Uterus (tissue), 4 donors: ENCODE data around the gene CD27. TPM values are rescaled to one million over a fixed set of nuclear protein-coding genes. Genes with fewer than 3 reads are reported as not detected.
"Not testable (repeated sequence)": the region's sequence is repeated elsewhere in the genome, so short reads cannot be mapped to it uniquely, and the experiment has no call there.

ENCODE experiments used
- DNase-seq, 2 donors: peaks; one replicate each; pipeline ENCODE4 v3.0.0-alpha.2; 2019 to 2020
- H3K27ac ChIP-seq, 2 donors: fragments of 200-600 bp; sonication (generic); 1 replicate in 1 of 2; 2 replicates in 1 of 2; pipeline ENCODE4 v1.5.1; 2016 to 2018
- H3K27me3 ChIP-seq, 2 donors: fragments of 200-600 bp; sonication (generic); one replicate each; pipeline ENCODE4 v1.5.1; 2018 to 2019; ENCODE audit warnings: control low read depth in 1 of 2
- H3K36me3 ChIP-seq, 2 donors: fragments of 200-600 bp; sonication (generic); one replicate each; pipeline ENCODE4 v1.5.1; 2019; ENCODE audit warnings: control low read depth in 1 of 2
- H3K4me1 ChIP-seq, 2 donors: fragments of 200-600 bp; sonication (generic); one replicate each; pipeline ENCODE4 v1.5.1; 2018 to 2019; ENCODE audit warnings: control low read depth in 1 of 2
- H3K4me3 ChIP-seq, 2 donors: fragments of 200-600 bp; sonication (generic); 1 replicate in 1 of 2; 2 replicates in 1 of 2; pipeline ENCODE4 v1.5.1; 2018 to 2019; ENCODE audit warnings: mild to moderate bottlenecking in 1 of 2
- H3K9me3 ChIP-seq, 2 donors: fragments of 200-600 bp; sonication (generic); one replicate each; pipeline ENCODE4 v1.5.1; 2019; ENCODE audit warnings: control low read depth in 1 of 2
- CTCF ChIP-seq, 4 experiments: fragments of 200-600 bp in 2 of 4; fragments of 450-650 bp in 2 of 4; sonication (generic) in 2 of 4; IDR thresholded peaks; one replicate each; pipeline ENCODE4 v1.5.1; 2016 to 2019; ENCODE audit warnings: antibody characterized with exemption in 4 of 4, mild to moderate bottlenecking in 2 of 4, moderate library complexity in 1 of 4
- POLR2A ChIP-seq, 2 donors: fragments of 450-650 bp; IDR thresholded peaks; one replicate each; pipeline ENCODE4 v1.6.1; 2016; ENCODE audit warnings: antibody characterized with exemption in 2 of 2, mild to moderate bottlenecking in 1 of 2, moderate library complexity in 1 of 2
- intact Hi-C: fragments of 100-400 bp; cut with DNase I; formaldehyde crosslinking; loops from one replicate; pipeline ENCODE4 v1.15.1; 2023; ENCODE audit warnings: low total_unique reads
- total RNA-seq, 4 donors: library from RNA; depleted of rRNA in 3 of 4; stranded (reverse); fragments of >200 nt in 3 of 4; gene quantifications; one replicate each; pipeline versions ENCODE4 v1.1.0 to v1.2.4, GENCODE V29; 2014 to 2023
- donor health status: DM: yes; HTN: yes; CAD: no.

The CD27 gene
- total RNA-seq, 4 donors from 2014 or later, result 0.35 to 1.4 TPM; not detected in 2

DNA sequence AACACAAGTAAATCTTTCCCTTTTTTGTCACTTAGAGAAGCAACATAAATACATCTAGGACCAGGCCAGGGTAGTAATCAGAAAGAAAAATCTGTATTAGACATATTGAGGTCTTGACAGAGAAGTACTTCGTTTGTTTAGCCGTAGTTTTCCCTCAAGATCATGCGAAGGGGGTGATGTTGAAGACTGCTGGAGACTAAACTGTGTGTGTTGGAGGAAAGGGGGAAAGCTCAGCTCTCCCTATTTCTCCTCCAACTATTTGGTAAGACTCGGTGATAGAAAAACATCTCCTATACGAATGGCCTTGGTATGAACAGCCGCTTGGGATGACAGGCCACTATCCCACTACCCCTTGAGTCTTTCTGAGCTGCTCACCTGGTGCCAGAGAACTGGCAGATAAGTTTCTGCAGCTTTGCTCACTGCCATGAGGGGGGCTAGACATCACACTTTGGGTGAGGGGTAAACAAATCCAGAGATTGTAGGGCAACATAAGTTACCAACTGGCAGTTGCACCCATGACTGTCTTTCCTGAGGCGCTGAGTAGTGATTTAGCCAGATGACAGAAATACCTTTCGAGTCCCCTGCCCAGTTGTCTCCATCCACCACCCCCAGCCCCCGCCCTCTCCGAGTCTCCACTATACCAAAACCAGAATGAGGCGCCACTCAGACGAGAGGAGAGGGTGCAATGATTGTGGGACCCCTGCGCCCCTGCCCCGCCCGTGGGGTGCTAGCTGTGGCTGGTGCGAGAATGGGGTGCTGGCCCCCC is 25.0 kb downstream of the CD27 start:
- H3K27ac ChIP-seq, result peak overlapping the region; percentile 76 to 85
- no peaks in the 10 kb centered on the region for H3K4me1 ChIP-seq

GRCh38 chr12:6470375-6471163 is 25.8 kb downstream of the CD27 start, which contains the start of gene VAMP1:
VAMP1 (minus strand) TSS chr12:6470677; CDS start chr12:6470531, 146 bp downstream.
- H3K27ac ChIP-seq, result peak within 1 kb of the TSS; percentile 76 to 85
- intact Hi-C loops, result no loop called here
- no peaks in the 10 kb centered on the region for H3K4me1 ChIP-seq
- no peaks in the 10 kb centered on the region for H3K27me3 ChIP-seq
- DNase-seq, result peak; percentile 96 to 97
- no peaks in the 10 kb centered on the region for H3K9me3 ChIP-seq
- H3K36me3 ChIP-seq, result no peaks in the 10 kb centered on the region
- TF ChIP-seq CTCF (IDR thresholded peaks at IDR 0.05), result peak in 1 of 4 experiments; percentile 2
- TF ChIP-seq POLR2A (IDR thresholded peaks at IDR 0.05), result peak; percentile 99
- H3K4me3 ChIP-seq, result peak within 1 kb of the TSS; percentile 54 to 74

More for the DNA sequence above, 25.0 kb downstream of the CD27 start:
- H3K36me3 ChIP-seq, result no peaks in the 10 kb centered on the region
- intact Hi-C loops, result loop anchor here (10.0 kb wide), 1 partner anchor 155 kb away; the partner anchor contains the start of gene PLEKHG6
- H3K4me3 ChIP-seq, result peak overlapping the region; percentile 54 to 74
- no peaks in the 10 kb centered on the region for H3K27me3 ChIP-seq
- TF ChIP-seq POLR2A (IDR thresholded peaks at IDR 0.05) (no peak), CTCF (IDR thresholded peaks at IDR 0.05) (no peak)
- H3K9me3 ChIP-seq, result no peaks in the 10 kb centered on the region
- no peak for DNase-seq

DNA sequence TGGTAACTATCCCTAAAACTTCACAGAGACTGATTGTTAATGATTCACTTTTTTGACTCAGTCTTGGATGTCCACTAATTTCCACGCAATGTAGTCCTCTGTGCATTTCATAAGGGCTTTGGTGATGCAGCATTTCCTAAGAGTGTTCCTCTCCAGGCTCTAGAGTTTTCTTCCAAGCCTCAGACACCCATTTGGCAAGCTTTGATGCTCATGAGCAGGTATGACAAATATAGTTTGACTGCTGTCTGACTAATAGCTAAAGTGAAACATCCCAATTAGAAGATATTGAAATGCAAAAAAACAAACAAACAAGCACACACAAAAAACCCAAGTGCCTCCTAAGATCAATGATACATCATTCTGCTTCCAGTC is 27.2 kb downstream of the CD27 start:
- H3K27me3 ChIP-seq, result no peaks in the 10 kb centered on the region
- TF ChIP-seq POLR2A (IDR thresholded peaks at IDR 0.05) (no peak), CTCF (IDR thresholded peaks at IDR 0.05) (no peak)
- H3K27ac ChIP-seq, result no peak overlapping the region
- no peak overlapping the region for H3K4me3 ChIP-seq
- H3K36me3 ChIP-seq, result no peaks in the 10 kb centered on the region
- DNase-seq, result no peak
- no peaks in the 10 kb centered on the region for H3K9me3 ChIP-seq
- intact Hi-C loops, result no loop called here
- H3K4me1 ChIP-seq, result no peaks in the 10 kb centered on the region

DNA sequence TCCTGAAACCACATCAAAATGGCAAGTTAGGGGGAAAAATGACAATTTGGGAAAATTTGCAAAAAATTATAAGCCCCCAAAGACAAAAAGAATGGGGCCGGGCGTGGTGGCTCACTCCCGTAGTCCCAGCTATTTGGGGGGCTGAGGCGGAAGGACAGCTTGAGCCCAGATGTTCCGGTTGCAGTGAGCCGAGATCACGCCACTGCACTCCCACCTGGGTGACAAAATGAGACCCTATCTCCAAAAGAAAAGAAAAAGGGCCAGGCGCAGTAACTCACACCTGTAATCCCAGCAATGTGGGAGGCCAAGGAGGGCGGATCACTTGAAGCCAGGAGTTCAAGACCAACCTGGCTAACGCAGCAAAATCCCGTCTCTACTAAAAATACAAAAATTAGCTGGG is 27.7 kb downstream of the CD27 start:
- TF ChIP-seq POLR2A (IDR thresholded peaks at IDR 0.05), result no peak
- no peak for TF ChIP-seq CTCF (IDR thresholded peaks at IDR 0.05)
- Histone ChIP-seq H3K9me3 (no peaks in the 10 kb centered on the region), H3K27ac (no peak overlapping the region), H3K27me3 (no peaks in the 10 kb centered on the region), H3K4me3 (no peak overlapping the region), H3K36me3 (no peaks in the 10 kb centered on the region), H3K4me1 (no peaks in the 10 kb centered on the region)
- intact Hi-C loops, result no loop called here
- DNase-seq, result no peak

GRCh38 chr12:6475233-6475975 is 30.6 kb downstream of the CD27 start:
- H3K36me3 ChIP-seq, DNase-seq, H3K27ac ChIP-seq, H3K9me3 ChIP-seq, intact Hi-C loops, H3K4me1 ChIP-seq, H3K27me3 ChIP-seq, H3K4me3 ChIP-seq: not testable (repeated sequence)
